Subcutaneous adipose tissue (tissue), 4 donors: ENCODE measurements around the gene HLA-C. TPM values are rescaled to one million over a fixed set of nuclear protein-coding genes. Genes with fewer than 3 reads are reported as not detected.

ENCODE experiments used
- small RNA-seq: library from RNA; depleted of rRNA; stranded (forward); fragments of <200 nt; gene quantifications from one replicate; pipeline ENCODE3, GENCODE V24; 2016
- total RNA-seq, 4 donors: library from RNA; depleted of rRNA; stranded (reverse); fragments of >200 nt; gene quantifications; one replicate each; pipeline ENCODE4 v1.1.0, GENCODE V29; 2016
- TF ChIP-seq, protein P1 (sequence below): fragments of 450-650 bp; IDR thresholded peaks from one replicate; pipeline ENCODE4 v1.5.1; 2016; ENCODE audit warnings: low read depth, mild to moderate bottlenecking, control low read depth, antibody characterized with exemption, moderate library complexity

The HLA-C gene
- total RNA-seq, 4 donors from 2014 or later: 103 to 691 (median 453) TPM

DNA sequence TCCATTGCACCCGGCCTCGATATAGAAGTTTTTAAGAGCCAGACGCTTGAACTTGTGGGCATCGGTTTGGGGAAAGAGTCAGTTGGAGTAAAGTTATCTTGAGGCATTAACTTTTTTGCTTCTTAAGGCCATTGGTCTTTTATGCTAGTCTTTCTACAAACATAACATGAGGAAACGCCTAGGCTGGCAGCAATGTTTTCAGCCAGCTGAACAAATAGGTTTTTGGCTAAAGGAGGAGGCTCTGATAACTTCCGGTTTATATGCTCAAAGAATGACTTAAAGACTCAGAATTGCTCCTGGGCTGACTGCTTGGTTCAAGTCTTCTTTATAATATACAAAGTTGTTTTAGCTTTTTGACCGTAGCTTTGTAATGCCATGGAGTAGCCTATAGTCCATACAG is 46.2 kb downstream of the HLA-C start:
- TF ChIP-seq, protein P1, sequence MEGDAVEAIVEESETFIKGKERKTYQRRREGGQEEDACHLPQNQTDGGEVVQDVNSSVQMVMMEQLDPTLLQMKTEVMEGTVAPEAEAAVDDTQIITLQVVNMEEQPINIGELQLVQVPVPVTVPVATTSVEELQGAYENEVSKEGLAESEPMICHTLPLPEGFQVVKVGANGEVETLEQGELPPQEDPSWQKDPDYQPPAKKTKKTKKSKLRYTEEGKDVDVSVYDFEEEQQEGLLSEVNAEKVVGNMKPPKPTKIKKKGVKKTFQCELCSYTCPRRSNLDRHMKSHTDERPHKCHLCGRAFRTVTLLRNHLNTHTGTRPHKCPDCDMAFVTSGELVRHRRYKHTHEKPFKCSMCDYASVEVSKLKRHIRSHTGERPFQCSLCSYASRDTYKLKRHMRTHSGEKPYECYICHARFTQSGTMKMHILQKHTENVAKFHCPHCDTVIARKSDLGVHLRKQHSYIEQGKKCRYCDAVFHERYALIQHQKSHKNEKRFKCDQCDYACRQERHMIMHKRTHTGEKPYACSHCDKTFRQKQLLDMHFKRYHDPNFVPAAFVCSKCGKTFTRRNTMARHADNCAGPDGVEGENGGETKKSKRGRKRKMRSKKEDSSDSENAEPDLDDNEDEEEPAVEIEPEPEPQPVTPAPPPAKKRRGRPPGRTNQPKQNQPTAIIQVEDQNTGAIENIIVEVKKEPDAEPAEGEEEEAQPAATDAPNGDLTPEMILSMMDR: no peak

DNA sequence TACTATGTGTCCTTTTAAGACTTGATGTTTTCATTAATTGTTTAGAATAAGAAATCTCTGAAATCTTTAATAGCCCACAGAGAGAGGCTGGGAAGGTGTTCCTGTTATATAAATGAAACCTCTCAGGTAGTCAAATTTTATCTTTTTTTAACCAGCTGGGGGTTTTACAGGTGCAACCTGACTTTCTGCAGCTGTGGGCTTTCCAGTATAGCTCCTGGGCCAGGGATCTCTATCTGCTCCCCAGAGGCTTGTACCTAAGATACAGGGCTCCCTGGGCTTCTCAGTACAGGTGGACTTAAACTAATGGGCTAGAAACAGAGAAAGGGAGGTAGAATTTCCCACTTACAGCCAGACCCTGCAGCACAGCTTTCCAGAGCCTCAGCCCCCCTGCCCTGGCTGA is 49.4 kb downstream of the HLA-C start:
- TF ChIP-seq, protein P1: no peak

Small RNA genes lying within 50 kb of the gene (small RNA-seq; reads per million reads assigned to genes)
- not detected for gene AL662844.1

Other genes with a start within 250 kb of the HLA-C start
- not detected for gene C6orf15, start 159.5 kb downstream of the HLA-C start, total RNA-seq
- under 1 TPM; 0.33 to 0.94 (median 0.50) TPM for gene PSORS1C1, start 157.3 kb downstream of the HLA-C start, total RNA-seq
- gene CDSN, start 151.6 kb downstream of the HLA-C start, total RNA-seq: not detected
- gene PSORS1C2, start 133.0 kb downstream of the HLA-C start, total RNA-seq: not detected
- 10 to 100 TPM in 2 of 4 donors, 1 to 10 TPM in 2; 2.4 to 26.2 (median 9.8) TPM for gene CCHCR1, start 114.3 kb downstream of the HLA-C start, total RNA-seq
- 1 to 10 TPM; 1.1 to 4.9 (median 3.6) TPM for gene TCF19, start 113.5 kb downstream of the HLA-C start, total RNA-seq
- gene POU5F1, start 101.4 kb downstream of the HLA-C start, total RNA-seq: 1 to 10 TPM in 1 of 4 donors, under 1 TPM in 1, not detected in 2; 0.17 to 5.5 TPM
- 1,000 to 10,000 TPM in 2 of 4 donors, 100 to 1,000 TPM in 2; 568 to 1,906 (median 1,383) TPM for gene HLA-B, start 85.1 kb upstream of the HLA-C start, total RNA-seq
- 10 to 100 TPM; 13.4 to 23.5 (median 15.9) TPM for gene MICA, start 131.5 kb upstream of the HLA-C start, total RNA-seq
- gene MICB, start 226.1 kb upstream of the HLA-C start, total RNA-seq: 1 to 10 TPM; 2.3 to 9.3 (median 3.8) TPM